Kidney epithelial cell (primary cell): ENCODE measurements around the gene MRC1. TPM values are rescaled to one million over a fixed set of nuclear protein-coding genes. Genes with fewer than 3 reads are reported as not detected.
"Not testable (repeated sequence)": the region's sequence is repeated elsewhere in the genome, so short reads cannot be mapped to it uniquely, and the experiment has no call there.

ENCODE experiments used
- DNase-seq: peaks from one replicate; pipeline ENCODE4 v3.0.0-alpha.2; 2010; ENCODE audit warnings: low read depth
- H3K27me3 ChIP-seq: 2 replicates; pipeline ENCODE4 v1.6.0; 2011; ENCODE audit warnings: low read length; ENCODE audit not compliant: control insufficient read depth, insufficient read depth
- H3K36me3 ChIP-seq: 2 replicates; pipeline ENCODE4 v1.5.1; 2011; ENCODE audit warnings: low read length; ENCODE audit not compliant: control insufficient read depth, insufficient read depth
- H3K4me3 ChIP-seq: 2 replicates; pipeline ENCODE4 v1.5.1; 2011; ENCODE audit warnings: low read depth, mild to moderate bottlenecking, control low read depth, low read length
- total RNA-seq: library from RNA; depleted of rRNA; stranded (reverse); fragments of >200 nt; gene quantifications from 2 replicates; pipeline ENCODE4 v1.2.3, GENCODE V29; 2015
- TF ChIP-seq, protein P1 (sequence below): IDR thresholded peaks from 2 replicates; pipeline ENCODE4 v1.5.1; 2011; ENCODE audit warnings: mild to moderate bottlenecking, moderate library complexity, low read length, control low read depth, inconsistent platforms; ENCODE audit not compliant: insufficient read depth, poor library complexity, severe bottlenecking

Gene MRC1
- total RNA-seq, 1 donor from 2014 or later = 0.29 TPM

- TF ChIP-seq, protein P1, sequence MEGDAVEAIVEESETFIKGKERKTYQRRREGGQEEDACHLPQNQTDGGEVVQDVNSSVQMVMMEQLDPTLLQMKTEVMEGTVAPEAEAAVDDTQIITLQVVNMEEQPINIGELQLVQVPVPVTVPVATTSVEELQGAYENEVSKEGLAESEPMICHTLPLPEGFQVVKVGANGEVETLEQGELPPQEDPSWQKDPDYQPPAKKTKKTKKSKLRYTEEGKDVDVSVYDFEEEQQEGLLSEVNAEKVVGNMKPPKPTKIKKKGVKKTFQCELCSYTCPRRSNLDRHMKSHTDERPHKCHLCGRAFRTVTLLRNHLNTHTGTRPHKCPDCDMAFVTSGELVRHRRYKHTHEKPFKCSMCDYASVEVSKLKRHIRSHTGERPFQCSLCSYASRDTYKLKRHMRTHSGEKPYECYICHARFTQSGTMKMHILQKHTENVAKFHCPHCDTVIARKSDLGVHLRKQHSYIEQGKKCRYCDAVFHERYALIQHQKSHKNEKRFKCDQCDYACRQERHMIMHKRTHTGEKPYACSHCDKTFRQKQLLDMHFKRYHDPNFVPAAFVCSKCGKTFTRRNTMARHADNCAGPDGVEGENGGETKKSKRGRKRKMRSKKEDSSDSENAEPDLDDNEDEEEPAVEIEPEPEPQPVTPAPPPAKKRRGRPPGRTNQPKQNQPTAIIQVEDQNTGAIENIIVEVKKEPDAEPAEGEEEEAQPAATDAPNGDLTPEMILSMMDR = no peak
Measured at GRCh38 chr10:17921378-17921777, 112.2 kb downstream of the MRC1 start.

DNA sequence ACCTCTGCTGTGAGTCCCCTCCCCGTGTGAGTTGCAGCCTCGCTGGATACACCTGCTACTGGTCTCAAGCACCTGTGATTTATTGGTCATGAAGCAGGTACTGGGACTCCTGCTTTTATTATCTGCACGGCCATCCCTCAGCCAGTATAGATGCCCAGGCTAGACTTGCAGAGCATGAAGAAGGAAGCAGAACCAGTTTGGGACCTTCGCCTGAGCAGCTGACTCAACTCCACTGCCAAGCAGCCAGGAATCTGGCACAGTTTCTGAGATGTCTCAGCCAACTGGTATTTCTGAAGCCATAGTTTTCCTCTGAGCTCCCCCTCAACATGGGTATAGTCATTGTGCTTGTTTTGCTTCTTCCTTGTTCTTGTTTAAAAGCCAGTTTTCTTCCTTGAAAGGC is 114.6 kb downstream of the MRC1 start:
- Histone ChIP-seq H3K36me3 (no peaks in the 10 kb centered on the region), H3K4me3 (no peak overlapping the region), H3K27me3 (no peaks in the 10 kb centered on the region)
- peak; percentile 75 for DNase-seq
- TF ChIP-seq, protein P1 = no peak

More at GRCh38 chr10:17921378-17921777, 112.2 kb downstream of the MRC1 start:
- no peak overlapping the region for H3K4me3 ChIP-seq
- no peaks in the 10 kb centered on the region for H3K27me3 ChIP-seq
- H3K36me3 ChIP-seq = no peaks in the 10 kb centered on the region
- DNase-seq = no peak

- TF ChIP-seq, protein P1 = no peak
- Histone ChIP-seq H3K36me3 (no peaks in the 10 kb centered on the region), H3K27me3 (no peaks in the 10 kb centered on the region), H3K4me3 (no peak overlapping the region)
- no peak for DNase-seq
Measured at GRCh38 chr10:17943033-17943745, 134.0 kb downstream of the MRC1 start.

GRCh38 chr10:17950269-17950668 is 141.1 kb downstream of the MRC1 start:
- H3K27me3 ChIP-seq, H3K36me3 ChIP-seq, H3K4me3 ChIP-seq, DNase-seq: not testable (repeated sequence)

DNA sequence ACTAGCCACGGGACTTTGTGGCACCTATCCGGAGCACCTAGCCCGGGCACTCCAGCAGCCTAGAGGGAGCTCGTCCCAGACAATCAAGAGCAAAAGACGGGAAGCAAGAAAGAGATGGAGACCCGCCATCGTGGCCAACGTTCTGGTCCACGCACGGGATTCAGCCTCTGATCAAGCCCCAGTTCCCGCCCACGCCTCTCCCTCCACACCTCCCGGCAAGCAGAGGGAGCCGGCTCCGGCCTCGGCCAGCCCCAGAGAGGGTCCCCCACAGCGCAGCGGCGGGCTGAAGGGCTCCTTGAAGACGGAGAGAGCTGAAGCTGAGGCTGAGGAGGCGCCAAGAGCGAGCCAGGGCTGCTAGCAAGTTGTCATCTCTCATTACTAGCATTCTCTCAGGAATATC is 141.6 kb downstream of the MRC1 start:
- Histone ChIP-seq H3K27me3 (no peaks in the 10 kb centered on the region), H3K36me3 (no peaks in the 10 kb centered on the region), H3K4me3 (no peak overlapping the region)
- DNase-seq = no peak
- TF ChIP-seq, protein P1 = no peak

DNA sequence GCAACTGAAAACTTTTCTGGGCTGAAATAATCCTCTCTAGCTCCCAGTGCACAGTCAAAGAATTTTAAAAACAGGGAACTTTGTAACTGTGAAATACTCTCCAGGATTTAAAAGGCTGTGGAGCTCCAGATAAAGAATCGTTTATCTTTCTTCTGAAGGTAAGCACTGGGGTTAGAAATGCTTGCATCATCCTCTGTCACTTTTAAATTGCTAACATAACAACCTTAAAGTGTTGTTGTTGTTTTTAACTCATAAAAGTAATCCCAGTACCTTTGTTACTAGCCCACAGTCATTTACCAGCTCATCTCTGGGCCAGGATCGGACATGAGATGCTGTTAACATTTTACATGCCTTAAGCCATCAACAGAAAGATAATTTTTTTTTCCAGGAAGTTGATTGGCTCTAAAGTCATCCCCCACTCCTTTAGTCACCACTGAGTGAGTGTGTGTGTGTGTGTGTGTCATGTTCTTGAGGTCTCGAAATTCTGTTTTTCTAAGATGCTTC is 142.8 kb downstream of the MRC1 start, which contains the start of gene SLC39A12:
SLC39A12 (plus strand) TSS at position 51 of the 504 bp plus-strand sequence. CDS start 1,359 bp downstream, outside the sequence.
- TF ChIP-seq, protein P1 = no peak
- no peak within 1 kb of the TSS for H3K4me3 ChIP-seq
- no peaks in the 10 kb centered on the region for H3K27me3 ChIP-seq
- peak; percentile 41 for DNase-seq
- no peaks in the 10 kb centered on the region for H3K36me3 ChIP-seq

DNA sequence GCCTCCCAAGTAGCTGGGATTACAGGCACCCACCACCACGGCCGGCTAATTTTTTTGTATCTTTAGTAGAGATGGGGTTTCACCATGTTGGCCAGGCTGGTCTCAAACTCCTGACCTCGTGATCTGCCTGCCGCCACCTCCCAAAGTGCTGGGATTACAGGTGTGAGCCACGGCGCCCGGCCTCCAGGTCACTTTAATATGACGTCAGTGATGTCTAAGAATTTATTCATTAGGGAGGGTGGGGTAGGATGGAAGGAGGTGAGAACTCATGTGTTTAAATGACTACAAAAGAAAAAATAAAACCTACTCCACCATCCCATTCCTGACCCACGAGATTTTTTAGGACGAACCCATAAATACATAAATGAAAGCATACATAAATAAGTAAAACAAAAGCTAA is 145.2 kb downstream of the MRC1 start:
- H3K27me3 ChIP-seq, H3K36me3 ChIP-seq, H3K4me3 ChIP-seq, DNase-seq: not testable (repeated sequence)
